Cortex of kidney (tissue), 1 donor: ENCODE measurements around the gene TMEM100.
"Not testable (repeated sequence)": the region's sequence is repeated elsewhere in the genome, so short reads cannot be mapped to it uniquely, and the experiment has no call there.

Experiments
- DNase-seq: peaks from one replicate; lab custom pipeline; 2025; lab: John Stamatoyannopoulos, UW

The TMEM100 gene

GRCh38 chr17:55687037-55687436 is 35.6 kb downstream of the TMEM100 start:
- DNase-seq = no peak

GRCh38 chr17:55683550-55684315 is 38.9 kb downstream of the TMEM100 start:
- DNase-seq = no peak

GRCh38 chr17:55681342-55681700 is 41.3 kb downstream of the TMEM100 start:
- DNase-seq = no peak

DNA sequence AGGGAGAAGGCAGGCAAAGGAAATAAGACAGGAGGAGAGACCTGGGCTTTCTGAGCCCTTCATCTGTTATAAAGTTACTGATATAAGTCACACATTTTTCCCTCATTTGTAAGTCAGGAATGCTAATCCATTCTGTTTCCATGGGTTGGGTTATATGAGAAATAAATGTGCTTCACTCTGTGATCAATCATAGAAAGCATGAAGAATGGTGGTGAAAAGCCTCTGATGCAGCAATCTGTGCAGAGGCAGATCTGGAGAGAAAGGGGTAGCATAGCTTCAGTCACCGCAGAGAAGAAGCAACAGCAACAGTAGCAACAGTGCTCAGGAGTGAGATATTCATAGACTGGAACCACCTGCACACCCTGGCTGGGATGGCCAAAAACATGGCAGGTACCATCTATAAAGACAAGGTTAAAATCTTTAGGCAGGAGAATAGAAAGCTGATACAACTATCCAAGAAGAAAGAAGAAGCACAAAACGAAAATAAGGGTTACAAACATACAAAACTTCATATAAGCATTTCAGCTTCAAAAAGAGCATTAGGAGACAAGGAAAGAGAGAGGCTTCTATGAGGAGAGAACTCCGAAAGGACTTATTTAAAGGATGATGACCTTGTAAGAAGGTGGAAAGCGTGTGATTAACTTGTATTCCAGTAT is 41.9 kb downstream of the TMEM100 start:
- no peak for DNase-seq

DNA sequence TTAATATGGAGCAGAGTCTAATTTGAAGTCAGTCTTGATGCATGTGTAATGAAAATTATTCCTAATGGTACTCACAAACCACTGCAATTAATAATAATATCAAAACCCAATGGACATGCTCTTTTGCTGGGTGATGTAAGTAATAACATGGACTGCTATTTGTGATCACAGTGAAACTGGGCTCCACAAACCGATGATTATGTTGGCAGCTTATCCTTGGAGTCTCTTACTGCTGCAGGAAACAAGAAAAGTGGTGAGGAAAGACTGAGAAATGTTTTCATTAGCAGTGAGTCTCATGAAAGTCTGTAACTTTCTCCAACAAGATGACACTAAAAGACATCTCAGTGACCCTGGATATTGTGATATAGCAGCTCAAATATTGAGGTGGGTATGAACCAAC is 45.2 kb downstream of the TMEM100 start:
- DNase-seq = no peak

DNA sequence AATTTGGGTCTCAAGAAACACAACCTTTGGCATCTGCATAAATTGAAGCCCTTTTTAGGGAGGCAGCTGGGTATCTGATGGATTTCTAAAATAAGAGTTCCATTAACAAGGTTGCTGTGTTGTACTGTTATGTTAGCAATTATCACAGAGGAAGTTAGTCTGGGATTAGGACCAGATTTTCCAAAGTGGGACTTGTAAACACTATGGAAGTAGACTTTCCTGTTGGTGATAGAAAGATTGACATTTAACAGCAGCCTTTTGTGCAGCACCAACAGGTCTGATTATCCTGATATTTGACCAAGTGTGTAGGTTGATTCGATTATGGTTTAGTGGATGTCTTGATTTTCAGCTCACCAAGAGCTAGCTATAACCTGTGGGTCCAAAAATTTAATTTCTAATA is 46.4 kb downstream of the TMEM100 start:
- no peak for DNase-seq

- no peak for DNase-seq
Measured at GRCh38 chr17:55673743-55674506, 48.7 kb downstream of the TMEM100 start.

GRCh38 chr17:55672585-55673501 is 49.8 kb downstream of the TMEM100 start:
- no peak for DNase-seq

- DNase-seq = not testable (repeated sequence)
Measured at GRCh38 chr17:55672010-55672409, 50.7 kb downstream of the TMEM100 start.
